Measurements from ENCODE around the gene BMPR1B. TPM values are rescaled to one million over a fixed set of nuclear protein-coding genes. Genes with fewer than 3 reads are reported as not detected.

Gene BMPR1B
- total and polyA plus RNA-seq, 12 donors, result 0.04 to 7.8 (median 2.5) TPM

- Histone ChIP-seq H3K36me3 (no peaks in the 10 kb centered on the region), H3K27ac (peak overlapping the region; percentile 6 to 72 (median 55)), H3K4me3 (peak overlapping the region in 9 of 10 donors; percentile 1 to 47 (median 31)), H3K9me3 (no peaks in the 10 kb centered on the region), H3K4me1 (peaks cover 0 to 10% (median 0%) of the 10 kb centered on the region in 9 donors), H3K27me3 (no peaks in the 10 kb centered on the region)
- whole genome bisulfite sequencing, 2 donors, result 27 to 37% methylated on average over 10 of the region's 10 CpGs
- ATAC-seq, result peak; percentile 79 to 99 (median 95)
- no peak for TF ChIP-seq CTCF (IDR thresholded peaks at IDR 0.05)
- intact Hi-C loops (cut with DNase I), result loop anchor here in 1 of 10 donors (10.0 kb wide), 1 partner anchor 99 kb away; no protein-coding TSS in a partner anchor
- peak in 1 of 2 donors; percentile 29 for DNase-seq
These were observed 238.1 kb downstream of the BMPR1B start for GRCh38 chr4:94995684-94996394.

GRCh38 chr4:95000076-95000648, 242.4 kb downstream of the BMPR1B start:
- DNase-seq, result no peak
- H3K36me3 ChIP-seq, result no peaks in the 10 kb centered on the region
- intact Hi-C loops (cut with DNase I), result no loop called here
- WGBS, 2 donors, result 81 to 93% methylated on average over 4 of the region's 4 CpGs
- no peak overlapping the region for H3K27ac ChIP-seq
- H3K27me3 ChIP-seq, result no peaks in the 10 kb centered on the region
- ATAC-seq, result no peak
- no peak overlapping the region for H3K4me3 ChIP-seq
- no peaks in the 10 kb centered on the region for H3K9me3 ChIP-seq
- peaks cover 0 to 10% (median 0%) of the 10 kb centered on the region in 9 donors for H3K4me1 ChIP-seq
- no peak for TF ChIP-seq CTCF (IDR thresholded peaks at IDR 0.05)

GRCh38 chr4:95004912-95005311, 247.2 kb downstream of the BMPR1B start:
- Histone ChIP-seq H3K27me3 (no peaks in the 10 kb centered on the region), H3K27ac (no peak overlapping the region), H3K36me3 (no peaks in the 10 kb centered on the region), H3K9me3 (no peaks in the 10 kb centered on the region), H3K4me3 (no peak overlapping the region), H3K4me1 (no peaks in the 10 kb centered on the region)
- DNase-seq (no peak), ATAC-seq (no peak)
- no peak for TF ChIP-seq CTCF (IDR thresholded peaks at IDR 0.05)
- intact Hi-C loops (cut with DNase I), result no loop called here

GRCh38 chr4:95007998-95008397, 250.2 kb downstream of the BMPR1B start:
- no peaks in the 10 kb centered on the region for H3K9me3 ChIP-seq
- intact Hi-C loops (cut with DNase I), result no loop called here
- no peaks in the 10 kb centered on the region for H3K4me1 ChIP-seq
- 84 to 87% methylated on average over 3 of the region's 3 CpGs for WGBS, 2 donors
- H3K4me3 ChIP-seq, result no peak overlapping the region
- no peaks in the 10 kb centered on the region for H3K27me3 ChIP-seq
- ATAC-seq, result no peak
- H3K27ac ChIP-seq, result no peak overlapping the region
- H3K36me3 ChIP-seq, result no peaks in the 10 kb centered on the region
- DNase-seq, result no peak
- no peak for TF ChIP-seq CTCF (IDR thresholded peaks at IDR 0.05)
